SH-SY5Y (cell line): Measurements from ENCODE around the gene TNNC1.

Experiments used
- GATA2 ChIP-seq: IDR thresholded peaks from 2 replicates; pipeline ENCODE4 v1.6.1; 2011; ENCODE audit warnings: mild to moderate bottlenecking, low read depth, low read length
- GATA3 ChIP-seq: IDR thresholded peaks from 2 replicates; pipeline ENCODE4 v1.6.1; 2011; ENCODE audit warnings: low read depth, mild to moderate bottlenecking, low read length, moderate library complexity

- TF ChIP-seq GATA2 (no peak), GATA3 (no peak)
Measured at GRCh38 chr3:52458770-52459545, 5.1 kb upstream of the TNNC1 start.
